ENCODE results near the gene ADAMTS17.

Gene ADAMTS17

DNA sequence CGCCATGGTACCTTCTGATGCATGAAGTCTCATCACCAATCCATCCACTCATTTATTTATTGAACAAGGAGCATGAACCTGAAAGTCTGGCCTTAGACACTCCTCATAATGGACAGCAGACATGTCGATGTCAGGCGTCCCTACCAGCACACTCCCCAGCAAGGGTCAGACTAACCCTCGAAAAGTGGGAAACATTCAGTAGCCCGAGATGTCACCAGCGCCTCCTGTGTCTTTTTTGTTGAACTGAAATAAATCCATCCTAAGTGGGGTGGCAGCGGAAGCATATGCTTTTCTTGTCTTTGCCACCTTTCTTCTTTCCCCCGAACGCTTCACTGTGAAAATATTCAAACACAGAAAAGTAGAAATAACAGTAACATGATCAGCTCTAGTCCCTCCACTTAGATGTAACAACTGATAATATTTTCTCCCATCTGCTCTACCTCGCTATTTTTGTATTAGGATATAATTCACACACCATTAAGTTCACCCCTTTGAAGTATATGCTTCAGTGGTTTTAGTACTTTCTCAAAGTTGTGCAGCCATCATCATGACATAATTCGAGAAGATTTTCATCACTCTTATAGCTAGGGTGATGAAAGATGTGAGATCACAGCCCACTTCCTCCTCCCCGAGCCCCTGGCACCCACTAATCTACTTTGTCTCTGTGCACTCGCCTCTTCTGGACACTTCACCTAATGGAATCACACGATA lies 121.6 kb downstream of the ADAMTS17 start:
- TF ChIP-seq CTCF (IDR thresholded peaks at IDR 0.05) = no peak

DNA sequence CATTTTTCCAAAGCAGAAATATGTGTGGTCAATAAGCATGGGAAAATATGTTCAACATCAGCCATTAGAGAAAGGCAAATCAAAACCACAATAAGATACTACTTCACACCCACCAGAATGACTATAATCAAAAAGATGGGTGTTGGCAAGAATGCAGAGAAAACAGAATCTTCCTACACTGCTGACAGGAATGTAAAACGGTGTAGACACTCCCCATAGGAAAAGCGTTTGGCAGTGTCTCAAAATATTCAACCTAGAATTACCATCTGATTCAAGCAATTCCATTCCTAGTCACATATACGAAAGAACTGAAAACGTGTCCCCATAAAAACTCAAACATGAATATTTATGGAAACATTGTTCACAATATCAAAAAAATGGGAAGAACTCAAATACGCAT lies 123.3 kb downstream of the ADAMTS17 start:
- no peak for TF ChIP-seq CTCF (IDR thresholded peaks at IDR 0.05)

- TF ChIP-seq CTCF (IDR thresholded peaks at IDR 0.05) = no peak
These were observed 125.6 kb downstream of the ADAMTS17 start for GRCh38 chr15:100216182-100216581.

DNA sequence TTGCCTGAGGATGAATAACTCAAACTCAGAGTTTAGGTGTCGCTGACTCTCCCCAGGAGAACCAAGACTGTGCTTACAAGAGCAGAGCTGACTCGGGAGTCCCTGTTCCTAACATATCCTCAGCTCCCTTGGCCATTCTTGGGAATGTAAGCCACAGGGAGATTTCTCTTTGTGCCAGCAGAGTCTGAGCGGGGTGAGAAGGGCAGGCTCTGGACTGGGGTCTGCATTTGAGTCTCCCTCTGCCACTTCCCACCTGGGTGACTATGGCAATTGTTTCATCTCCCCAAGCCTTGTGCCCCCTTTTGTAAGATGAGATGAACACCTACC lies 126.0 kb downstream of the ADAMTS17 start:
- no peak for TF ChIP-seq CTCF (IDR thresholded peaks at IDR 0.05)

- no peak for TF ChIP-seq CTCF (IDR thresholded peaks at IDR 0.05)
These were observed 126.5 kb downstream of the ADAMTS17 start for GRCh38 chr15:100215031-100215842.

GRCh38 chr15:100211855-100212850 lies 129.6 kb downstream of the ADAMTS17 start:
- no peak for TF ChIP-seq CTCF (IDR thresholded peaks at IDR 0.05)

DNA sequence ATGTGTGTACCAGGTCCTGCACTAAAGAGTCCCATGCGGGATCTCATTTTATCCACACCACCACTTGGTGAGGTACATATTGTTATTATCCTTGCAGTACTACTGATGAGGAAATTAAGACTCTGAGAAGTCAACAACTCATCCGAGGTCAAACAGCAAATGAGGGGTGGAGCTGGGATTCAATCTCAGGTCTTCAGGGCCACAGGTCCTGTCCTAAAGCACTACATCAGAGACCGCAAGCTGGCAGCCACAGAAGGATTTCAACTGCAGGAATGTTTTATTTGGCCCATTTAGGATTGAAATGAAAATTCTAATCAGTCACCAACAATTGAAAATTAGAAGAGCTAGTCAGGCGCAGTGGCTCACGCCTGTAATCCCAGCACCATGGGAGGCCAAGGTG lies 131.4 kb downstream of the ADAMTS17 start:
- TF ChIP-seq CTCF (IDR thresholded peaks at IDR 0.05) = no peak

All from LNCAP (cell line).